CD4-positive, alpha-beta T cell treated with Interleukin-10 for 1 hour (primary cell): Measurements from ENCODE around the gene ACHE.
A peak's percentile ranks its signal among the peaks of the same experiment; 100 is the strongest.
"Not testable (repeated sequence)": the region's sequence is repeated elsewhere in the genome, so short reads cannot be mapped to it uniquely, and the experiment has no call there.

Experiments
- DNase-seq: peaks from one replicate; pipeline ENCODE4 v3.0.0-alpha.2; 2020

The ACHE gene

DNA sequence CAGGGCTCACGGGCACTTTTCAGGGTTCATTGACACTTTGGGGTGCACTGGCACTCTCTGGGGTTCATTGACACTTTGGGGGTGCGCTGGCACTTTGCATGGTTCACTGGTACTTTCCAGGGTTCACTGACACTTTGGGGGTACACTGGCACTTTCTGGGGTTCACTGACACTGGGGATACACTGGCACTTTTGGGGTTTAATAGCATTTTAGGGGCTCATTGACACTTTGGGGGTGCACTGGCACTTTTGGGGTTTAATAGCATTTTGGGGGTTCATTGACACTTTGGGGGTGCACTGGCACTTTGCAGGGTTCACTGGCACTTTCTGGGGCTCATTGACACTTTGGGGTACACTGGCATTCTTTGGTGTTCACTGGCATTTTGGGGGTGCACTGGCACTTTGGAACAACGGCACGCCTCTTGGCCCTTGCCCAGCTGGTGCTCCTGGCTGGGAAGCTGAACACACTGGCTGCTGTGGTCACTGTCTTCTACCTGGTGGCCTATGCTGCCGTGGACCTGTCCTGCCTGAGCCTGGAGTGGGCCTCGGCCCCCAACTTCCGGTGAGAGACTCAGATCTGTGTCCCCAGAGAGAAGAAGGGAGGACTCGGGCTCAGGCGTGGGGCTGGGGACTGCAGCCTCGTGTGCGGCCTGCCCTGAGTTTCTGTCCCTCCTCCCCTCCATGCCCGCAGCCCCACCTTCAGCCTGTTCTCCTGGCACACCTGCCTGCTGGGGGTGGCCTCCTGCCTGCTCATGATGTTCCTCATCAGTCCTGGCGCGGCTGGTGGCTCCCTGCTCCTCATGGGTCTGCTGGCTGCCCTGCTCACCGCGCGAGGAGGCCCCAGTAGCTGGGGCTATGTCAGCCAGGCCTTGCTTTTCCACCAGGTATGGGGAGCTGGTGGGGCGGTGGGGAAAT lies 34.7 kb downstream of the ACHE start:
- no peak for DNase-seq

DNA sequence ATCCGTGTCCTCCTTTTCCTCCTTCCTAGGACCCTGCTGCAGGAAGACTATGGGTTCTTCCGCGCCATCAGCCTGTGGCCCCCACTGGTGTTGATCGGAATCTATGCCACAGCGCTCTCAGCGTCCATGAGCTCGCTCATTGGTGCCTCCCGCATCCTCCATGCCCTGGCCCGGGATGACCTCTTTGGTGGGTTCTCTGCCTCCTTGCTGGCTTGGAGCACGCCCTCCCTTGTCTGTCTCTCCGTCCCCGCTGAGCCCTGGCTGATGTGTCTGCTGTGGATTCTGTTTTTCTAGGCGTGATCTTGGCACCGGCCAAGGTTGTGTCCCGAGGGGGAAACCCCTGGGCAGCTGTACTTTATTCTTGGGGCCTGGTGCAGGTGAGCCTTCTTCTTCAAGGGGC lies 35.8 kb downstream of the ACHE start:
- no peak for DNase-seq

DNA sequence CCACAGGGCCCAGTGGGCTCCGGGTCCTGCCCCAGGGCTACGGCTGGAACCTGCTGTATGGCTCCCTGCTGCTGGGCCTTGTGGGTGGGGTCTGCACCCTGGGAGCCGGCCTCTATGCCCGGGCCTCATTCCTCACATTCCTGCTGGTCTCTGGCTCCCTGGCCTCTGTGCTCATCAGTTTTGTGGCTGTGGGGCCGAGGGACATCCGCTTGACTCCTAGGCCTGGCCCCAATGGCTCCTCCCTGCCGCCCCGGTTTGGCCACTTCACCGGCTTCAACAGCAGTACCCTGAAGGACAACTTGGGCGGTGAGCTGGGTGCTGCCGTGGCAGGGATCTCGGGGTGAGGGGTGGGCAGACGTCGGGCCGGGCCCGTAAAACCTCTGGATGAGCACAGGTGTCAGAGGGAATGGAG lies 38.8 kb downstream of the ACHE start:
- no peak for DNase-seq

DNA sequence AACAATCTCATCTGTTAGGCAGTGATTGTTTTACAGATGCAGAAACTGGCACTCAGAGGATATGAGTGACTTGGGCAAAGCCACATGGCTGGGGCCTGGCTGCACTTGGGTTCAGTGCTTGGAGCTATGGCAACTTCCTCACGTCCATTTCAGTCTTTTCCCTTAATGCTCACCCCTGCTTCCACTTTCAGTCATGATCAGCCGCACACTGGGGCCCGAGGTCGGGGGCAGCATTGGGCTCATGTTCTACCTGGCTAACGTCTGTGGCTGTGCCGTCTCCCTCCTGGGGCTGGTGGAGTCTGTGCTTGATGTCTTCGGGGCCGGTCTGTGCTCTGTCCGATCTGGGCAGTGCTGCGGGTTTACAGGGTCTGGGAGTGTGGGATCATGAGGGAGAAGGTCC lies 40.2 kb downstream of the ACHE start:
- no peak for DNase-seq

DNA sequence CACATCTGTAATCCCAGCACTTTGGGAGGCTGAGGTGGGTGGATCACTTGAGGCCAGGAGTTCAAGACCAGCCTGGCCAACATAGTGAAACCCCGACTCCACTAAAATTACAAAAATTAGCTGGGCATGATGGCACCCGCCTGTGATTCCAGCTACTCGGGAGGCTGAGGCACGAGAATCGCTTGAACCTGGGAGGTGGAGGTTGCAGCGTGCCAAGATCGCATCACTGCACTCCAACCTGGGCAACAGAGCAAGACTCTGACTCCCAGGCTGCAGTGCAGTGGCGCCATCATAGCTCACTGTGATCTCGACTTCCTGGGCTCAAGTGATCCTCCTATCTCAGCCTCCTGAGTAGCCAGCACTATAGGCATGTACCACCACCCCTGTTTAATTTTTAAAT lies 40.8 kb downstream of the ACHE start:
- not testable (repeated sequence) for DNase-seq

DNA sequence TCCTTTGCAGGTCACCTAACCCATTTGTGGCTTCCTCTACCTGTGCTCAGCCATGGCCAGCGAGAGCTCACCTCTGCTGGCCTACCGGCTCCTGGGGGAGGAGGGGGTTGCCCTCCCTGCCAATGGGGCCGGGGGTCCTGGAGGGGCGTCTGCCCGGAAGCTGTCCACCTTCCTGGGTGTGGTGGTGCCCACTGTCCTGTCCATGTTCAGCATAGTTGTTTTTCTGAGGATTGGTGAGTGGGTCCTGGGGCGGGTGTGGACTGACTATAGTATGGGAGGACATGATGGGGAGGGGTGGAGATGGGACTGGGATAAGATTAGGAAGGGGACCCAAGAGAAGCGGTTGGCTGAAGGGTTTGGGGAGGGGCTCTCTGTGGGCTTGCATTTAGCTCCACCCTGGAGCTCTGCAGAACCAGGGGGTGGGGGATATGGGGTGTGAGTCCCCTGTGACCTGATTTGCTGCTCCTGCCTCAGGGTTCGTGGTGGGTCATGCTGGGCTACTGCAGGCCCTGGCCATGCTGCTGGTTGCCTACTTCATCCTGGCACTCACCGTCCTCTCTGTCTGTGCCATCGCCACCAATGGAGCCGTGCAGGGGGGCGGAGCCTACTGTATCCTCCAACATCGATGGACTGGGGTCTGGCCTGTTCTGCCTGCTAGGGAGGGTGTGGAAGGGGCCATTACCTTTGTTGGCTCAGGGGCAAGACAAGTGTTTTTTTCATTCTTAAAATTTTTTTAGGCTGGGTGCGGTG lies 41.4 kb downstream of the ACHE start:
- no peak for DNase-seq

DNA sequence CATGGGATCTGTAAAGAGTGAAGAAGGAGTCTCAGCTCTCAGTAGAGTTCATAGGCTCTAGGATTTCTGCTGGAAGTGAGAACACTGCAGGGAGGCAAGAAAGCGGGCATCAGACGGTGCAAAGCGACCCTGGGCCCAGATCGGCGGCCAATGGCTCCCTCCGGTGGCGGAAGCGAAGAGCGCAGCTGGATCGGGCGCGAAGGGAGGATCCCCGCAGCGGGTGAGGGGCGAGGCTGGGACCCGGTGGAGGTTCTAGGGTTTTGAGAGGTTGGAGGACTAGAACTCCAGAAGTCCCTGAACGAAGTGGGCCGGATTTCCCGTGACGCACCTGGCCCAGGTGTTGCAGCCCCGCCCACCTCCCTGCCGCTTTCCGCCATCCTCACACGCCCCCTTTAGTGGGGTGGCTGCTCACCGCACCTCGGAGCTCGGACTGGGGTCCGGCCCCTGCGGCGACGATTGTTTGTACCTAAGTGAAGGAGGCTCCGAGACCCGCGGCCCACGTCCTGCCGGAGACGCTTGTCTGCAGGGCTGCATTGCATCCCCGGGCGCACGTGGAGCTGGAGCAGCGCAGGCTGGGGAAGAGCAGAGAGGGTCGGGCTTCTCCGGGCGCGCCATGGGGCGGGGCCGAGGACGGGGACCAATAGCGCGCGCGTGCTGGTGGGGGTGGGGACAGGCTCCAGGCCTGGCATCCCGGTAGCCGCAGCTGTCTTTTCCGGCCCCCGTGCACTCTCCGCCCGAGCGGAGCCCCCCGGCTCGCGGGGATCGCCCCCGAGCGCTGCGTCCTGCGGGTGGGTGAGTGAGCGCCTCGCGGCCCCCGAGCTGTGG lies 43.4 kb downstream of the ACHE start, which contains the start of gene SLC12A9:
Gene SLC12A9, plus strand, starts transcription at position 666 of the 825 bp plus-strand sequence. CDS start 1,485 bp downstream, outside the sequence.
- peak; percentile 86 for DNase-seq

DNA sequence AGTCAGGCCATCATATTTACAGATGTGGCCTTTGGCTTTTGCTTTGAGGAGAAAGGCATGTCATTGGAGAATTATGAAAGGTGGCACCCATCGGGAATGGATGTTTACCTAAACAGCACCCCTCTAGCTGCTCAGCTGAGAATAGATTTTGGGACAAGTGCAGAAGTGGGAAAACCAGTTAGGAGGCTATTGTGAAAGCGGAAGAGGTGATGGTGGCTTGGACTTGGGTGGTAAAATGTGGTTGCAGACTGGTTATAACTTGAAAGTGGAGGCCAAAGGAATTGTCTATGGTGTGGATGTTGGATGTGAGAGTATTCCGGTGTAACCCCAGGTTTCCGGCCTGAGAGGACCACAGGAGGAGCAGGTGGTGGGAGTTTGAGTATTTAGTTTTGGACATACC lies 48.3 kb downstream of the ACHE start:
- no peak for DNase-seq

DNA sequence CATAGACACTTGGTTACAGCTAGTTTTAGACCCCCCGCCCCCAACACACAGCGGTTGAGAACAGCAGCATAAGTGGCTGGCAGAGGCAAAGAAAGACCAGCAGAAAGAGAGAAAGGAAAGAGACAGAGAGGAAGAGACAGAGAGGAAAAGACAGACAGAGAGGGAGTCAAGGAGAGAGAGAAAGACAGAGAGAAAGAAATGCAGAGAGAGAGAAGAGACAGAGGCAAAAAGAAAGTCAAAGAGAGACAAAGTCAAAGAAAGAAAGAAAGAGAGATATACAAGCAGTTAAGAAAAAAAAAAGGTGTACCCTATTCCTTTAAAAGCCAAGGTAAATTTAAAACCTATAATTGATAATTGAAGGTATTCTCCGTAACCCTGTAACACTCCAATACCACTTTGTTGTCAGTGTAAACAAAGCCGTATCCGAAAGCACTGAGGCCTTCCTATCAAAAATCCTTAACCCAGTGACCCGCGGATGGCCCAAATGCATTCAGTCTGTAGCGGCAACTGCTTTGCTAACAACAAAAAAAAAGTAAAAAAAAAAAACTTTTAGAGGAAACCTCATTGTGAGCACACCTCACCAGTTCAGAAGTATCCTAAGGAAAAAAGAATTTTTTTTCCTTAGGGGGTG lies 55.1 kb downstream of the ACHE start:
- DNase-seq: no peak
